ENCODE measurements around the gene RNF44. TPM values are rescaled to one million over a fixed set of nuclear protein-coding genes. Genes with fewer than 3 reads are reported as not detected.

RNF44 gene
- total RNA-seq, 1 experiment from 2014 or later = 58.4 TPM

DNA sequence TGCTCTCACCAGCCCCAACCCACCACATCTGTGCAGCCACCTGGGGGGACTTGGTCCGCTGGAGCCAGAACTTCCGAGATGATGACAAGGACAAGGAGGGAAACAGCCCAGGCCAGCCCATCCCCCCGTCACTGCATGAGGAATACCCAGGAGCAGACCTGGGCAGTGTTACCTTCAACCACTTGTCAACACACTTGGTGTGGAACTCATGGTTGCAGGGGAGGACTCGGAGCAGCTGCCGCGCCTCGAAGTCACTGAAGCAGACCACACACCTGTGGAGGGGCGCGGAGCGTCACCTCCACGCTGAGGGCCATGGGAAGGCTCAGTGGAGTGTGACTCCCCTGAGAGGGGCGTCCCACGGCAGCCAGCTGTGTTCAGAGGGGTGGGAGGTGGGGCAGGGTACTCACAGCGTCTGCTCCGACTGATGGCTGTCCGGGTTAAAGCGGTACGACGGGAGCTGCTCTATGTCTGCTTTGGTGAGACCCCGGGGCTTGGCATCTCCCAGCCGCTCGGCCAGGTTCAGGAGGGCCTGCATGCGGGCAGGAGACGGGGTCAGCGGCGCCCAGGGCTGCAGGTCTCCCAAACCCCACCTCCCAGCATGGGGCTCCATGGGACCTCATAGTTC lies 8.0 kb downstream of the RNF44 start:
- H3K27me3 ChIP-seq (ENCODE audit: insufficient read depth, low read length) = no peaks in the 10 kb centered on the region
- DNase-seq (ENCODE audit: low read depth, low spot score) = no peak
- no peaks in the 10 kb centered on the region for H4K20me1 ChIP-seq (ENCODE audit: insufficient read depth)
- no peak overlapping the region for H3K4me3 ChIP-seq (replicated peaks in 1 of 2; ENCODE audit: low read depth in 1 of 2, low read length in 2 of 2)
- ChIA-PET RAD21 (ENCODE audit: low non-redundant PET in 1 of 2, low total read pairs in 2 of 2, uncharacterized antibody in 2 of 2, unreplicated experiment in 2 of 2) (no interaction called here), CTCF (no interaction called here), POLR2A (interaction anchor here (0.6 kb wide), 2 partner anchors 13 to 17 kb away, joined by 3 read pairs; no protein-coding TSS in a partner anchor)
- H3K9ac ChIP-seq (ENCODE audit: low read length) = no peak overlapping the region
- BruUV-seq (replicated peaks) = no TSS peak
- H3K27ac ChIP-seq (ENCODE audit: low read depth, low read length) = no peak overlapping the region
- no peaks in the 10 kb centered on the region; a peak in 1 of 4 replicates for H3K4me1 ChIP-seq (ENCODE audit: control insufficient read depth in 1 of 2, insufficient read depth in 2 of 2, low read length in 2 of 2)
- H3K9me3 ChIP-seq (ENCODE audit: control insufficient read depth in 1 of 2, insufficient read depth in 1 of 2, low read depth in 1 of 2, low read length in 2 of 2) = no peaks in the 10 kb centered on the region
- no peak for ATAC-seq
- H3K4me2 ChIP-seq (ENCODE audit: low read length) = no peak overlapping the region
- H2AFZ ChIP-seq (ENCODE audit: low read depth, low read length, poor library complexity, severe bottlenecking) = no peak overlapping the region
- TF ChIP-seq ATF3 (IDR thresholded peaks at IDR 0.05) (no peak), RAD21 (IDR thresholded peaks at IDR 0.05; ENCODE audit: low read depth) (no peak), EGR1 (IDR thresholded peaks at IDR 0.05; ENCODE audit: low read depth) (no peak), SRF (IDR thresholded peaks at IDR 0.05; ENCODE audit: low read depth) (no peak), CBX3 (IDR thresholded peaks at IDR 0.05; ENCODE audit: low read depth) (no peak), CTCF (IDR thresholded peaks at IDR 0.05 in 2 of 3, conservative IDR thresholded peaks at IDR 0.05 in 1 of 3; ENCODE audit: borderline replicate concordance in 1 of 3, insufficient read depth in 1 of 3, low read depth in 2 of 3, low read length in 2 of 3) (no peak), SIN3A (IDR thresholded peaks at IDR 0.05; ENCODE audit: low read depth) (no peak), ZBTB33 (IDR thresholded peaks at IDR 0.05; ENCODE audit: extremely low read depth, insufficient replicate concordance, low read length) (no peak), ZNF274 (IDR thresholded peaks at IDR 0.05; ENCODE audit: low read depth, low read length) (no peak), JUND (IDR thresholded peaks at IDR 0.05) (no peak), TCF7L2 (IDR thresholded peaks at IDR 0.05; ENCODE audit: borderline replicate concordance, extremely low read depth, insufficient read depth, insufficient read length) (no peak), EZH2phosphoT487 (IDR thresholded peaks at IDR 0.05; ENCODE audit: borderline replicate concordance) (no peak), SP1 (IDR thresholded peaks at IDR 0.05; ENCODE audit: low read depth) (no peak), ELF1 (IDR thresholded peaks at IDR 0.05; ENCODE audit: borderline replicate concordance, low read depth) (no peak), ZFX (IDR thresholded peaks at IDR 0.05) (no peak), FOSL1 (IDR thresholded peaks at IDR 0.05; ENCODE audit: low read depth) (no peak), POLR2AphosphoS5 (IDR thresholded peaks at IDR 0.05; ENCODE audit: low read depth, low read length) (no peak), CEBPB (IDR thresholded peaks at IDR 0.05; ENCODE audit: low read depth) (no peak), POLR2A (IDR thresholded peaks at IDR 0.05; ENCODE audit: borderline replicate concordance, extremely low read depth, insufficient read depth, insufficient read length) (no peak), EZH2 (IDR thresholded peaks at IDR 0.05) (no peak)
- intact Hi-C loops (cut with micrococcal nuclease) = no loop called here
- H3K79me2 ChIP-seq (ENCODE audit: insufficient read depth, low read length) = peaks cover 20% of the 10 kb centered on the region
- H3K9me2 ChIP-seq (ENCODE audit: insufficient read depth) = no peaks in the 10 kb centered on the region
- H3K36me3 ChIP-seq (ENCODE audit: control insufficient read depth in 1 of 2, insufficient read depth in 2 of 2, low read length in 2 of 2) = peaks cover 3 to 30% of the 10 kb centered on the region in 2 experiments; a peak in 2 of 4 replicates
